GM12878 (cell line): ENCODE data around the gene TXNDC16.

Source experiments
- CTCF ChIP-seq, 3 experiments: IDR thresholded peaks in 2 of 3; conservative IDR thresholded peaks in 1 of 3; 2 replicates each; pipeline ENCODE4 v1.5.1; 2011; ENCODE audit warnings: low read depth in 3 of 3, low read length in 3 of 3, mild to moderate bottlenecking in 3 of 3, control low read depth in 2 of 3, moderate library complexity in 2 of 3, inconsistent platforms in 1 of 3, mixed read lengths in 1 of 3; ENCODE audit not compliant: control insufficient read depth in 2 of 3, insufficient read depth in 1 of 3; ENCODE audit errors: extremely low read depth in 1 of 3
- FOXM1 ChIP-seq: IDR thresholded peaks from 2 replicates; pipeline ENCODE4 v1.6.1; 2012; ENCODE audit warnings: low read depth, mild to moderate bottlenecking, inconsistent platforms, low read length, moderate library complexity
- KDM1A ChIP-seq: fragments of 200-600 bp; sonication (generic); IDR thresholded peaks from 2 replicates; pipeline ENCODE4 v1.6.1; 2016; ENCODE audit warnings: borderline replicate concordance
- NRF1 ChIP-seq: conservative IDR thresholded peaks from 2 replicates; pipeline ENCODE4 v1.6.1; 2011; ENCODE audit warnings: mild to moderate bottlenecking, low read depth, low read length, improper control_type of control experiment
- TBL1XR1 ChIP-seq: IDR thresholded peaks from 2 replicates; pipeline ENCODE4 v1.6.1; 2012; ENCODE audit warnings: low read depth, low read length, improper control_type of control experiment
- ZNF274 ChIP-seq: IDR thresholded peaks from one replicate; pipeline ENCODE4 v1.8.0; 2011; ENCODE audit not compliant: insufficient read length, insufficient read depth

DNA sequence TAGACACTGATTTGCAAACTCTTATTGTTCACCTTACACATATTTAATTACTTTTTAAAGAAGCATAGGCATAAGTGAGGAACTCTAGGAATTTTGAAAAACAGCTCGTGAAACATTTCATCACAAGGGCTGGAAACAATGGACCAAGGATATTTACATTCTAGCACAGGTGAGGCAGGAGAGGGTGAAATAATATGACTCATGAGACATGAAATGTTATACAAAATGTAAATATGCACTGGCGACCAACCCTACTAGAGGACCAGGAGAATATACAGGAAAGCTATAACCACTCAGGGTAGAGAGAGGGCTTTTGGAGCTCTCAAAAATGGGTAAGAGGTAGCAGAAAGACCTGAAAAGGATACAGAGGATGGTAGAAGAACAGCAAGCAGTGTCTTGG, 122.9 kb downstream of the TXNDC16 start:
- TF ChIP-seq FOXM1 (no peak), NRF1 (no peak), TBL1XR1 (no peak), CTCF (IDR thresholded peaks at IDR 0.05 in 2 of 3, conservative IDR thresholded peaks at IDR 0.05 in 1 of 3; ENCODE audit: control insufficient read depth in 2 of 3, extremely low read depth in 1 of 3, insufficient read depth in 1 of 3, low read depth in 3 of 3, low read length in 3 of 3) (no peak), ZNF274 (no peak), KDM1A (no peak)
